ENCODE measurements around the gene HMGXB3.
"Not testable (repeated sequence)": the region's sequence is repeated elsewhere in the genome, so short reads cannot be mapped to it uniquely, and the experiment has no call there.

HMGXB3 gene

GRCh38 chr5:150038547-150038946 is 38.0 kb downstream of the HMGXB3 start:
- in situ Hi-C loops (cut with HindIII; ENCODE audit: low pct_ligation_motif_present, low pct_unique_long_range_greater_than_20kb, low sequenced_read_pairs), result no loop called here
- no peak for DNase-seq

- in situ Hi-C loops (cut with HindIII; ENCODE audit: low pct_ligation_motif_present, low pct_unique_long_range_greater_than_20kb, low sequenced_read_pairs), result no loop called here
- DNase-seq, result no peak
Measured at GRCh38 chr5:150042459-150042858, 41.9 kb downstream of the HMGXB3 start.

GRCh38 chr5:150043657-150044328 is 43.3 kb downstream of the HMGXB3 start:
- in situ Hi-C loops (cut with HindIII; ENCODE audit: low pct_ligation_motif_present, low pct_unique_long_range_greater_than_20kb, low sequenced_read_pairs), result no loop called here
- no peak for DNase-seq

GRCh38 chr5:150044329-150044681 is 43.8 kb downstream of the HMGXB3 start:
- DNase-seq, result no peak
- in situ Hi-C loops (cut with HindIII; ENCODE audit: low pct_ligation_motif_present, low pct_unique_long_range_greater_than_20kb, low sequenced_read_pairs), result no loop called here

- in situ Hi-C loops (cut with HindIII; ENCODE audit: low pct_ligation_motif_present, low pct_unique_long_range_greater_than_20kb, low sequenced_read_pairs), result no loop called here
- no peak for DNase-seq
Measured at GRCh38 chr5:150044712-150045111, 44.2 kb downstream of the HMGXB3 start.

GRCh38 chr5:150045549-150045948 is 45.0 kb downstream of the HMGXB3 start:
- no peak for DNase-seq
- in situ Hi-C loops (cut with HindIII; ENCODE audit: low pct_ligation_motif_present, low pct_unique_long_range_greater_than_20kb, low sequenced_read_pairs), result no loop called here

GRCh38 chr5:150046031-150046430 is 45.5 kb downstream of the HMGXB3 start:
- in situ Hi-C loops (cut with HindIII; ENCODE audit: low pct_ligation_motif_present, low pct_unique_long_range_greater_than_20kb, low sequenced_read_pairs), result no loop called here
- no peak for DNase-seq

GRCh38 chr5:150050172-150050811 is 49.8 kb downstream of the HMGXB3 start:
- in situ Hi-C loops (cut with HindIII; ENCODE audit: low pct_ligation_motif_present, low pct_unique_long_range_greater_than_20kb, low sequenced_read_pairs), result not testable (repeated sequence)
- peak; percentile 15 for DNase-seq

GRCh38 chr5:150051657-150052195 is 51.2 kb downstream of the HMGXB3 start:
- no peak for DNase-seq

GRCh38 chr5:150052226-150052955 is 51.9 kb downstream of the HMGXB3 start:
- DNase-seq, result no peak
- in situ Hi-C loops (cut with HindIII; ENCODE audit: low pct_ligation_motif_present, low pct_unique_long_range_greater_than_20kb, low sequenced_read_pairs), result no loop called here

More at GRCh38 chr5:150051657-150052195, 51.2 kb downstream of the HMGXB3 start:
- in situ Hi-C loops (cut with HindIII; ENCODE audit: low pct_ligation_motif_present, low pct_unique_long_range_greater_than_20kb, low sequenced_read_pairs), result no loop called here

- DNase-seq, result peak; percentile 52
- in situ Hi-C loops (cut with HindIII; ENCODE audit: low pct_ligation_motif_present, low pct_unique_long_range_greater_than_20kb, low sequenced_read_pairs), result no loop called here
Measured at GRCh38 chr5:150052956-150053712, 52.6 kb downstream of the HMGXB3 start.

- in situ Hi-C loops (cut with HindIII; ENCODE audit: low pct_ligation_motif_present, low pct_unique_long_range_greater_than_20kb, low sequenced_read_pairs), result no loop called here
- DNase-seq, result no peak
Measured at GRCh38 chr5:150053713-150054392, 53.3 kb downstream of the HMGXB3 start.

- in situ Hi-C loops (cut with HindIII; ENCODE audit: low pct_ligation_motif_present, low pct_unique_long_range_greater_than_20kb, low sequenced_read_pairs), result no loop called here
- no peak for DNase-seq
Measured at GRCh38 chr5:150054569-150054968, 54.0 kb downstream of the HMGXB3 start.

- in situ Hi-C loops (cut with HindIII; ENCODE audit: low pct_ligation_motif_present, low pct_unique_long_range_greater_than_20kb, low sequenced_read_pairs), result no loop called here
- DNase-seq, result no peak
Measured at GRCh38 chr5:150055326-150056074, 55.0 kb downstream of the HMGXB3 start.

GRCh38 chr5:150056075-150056443 is 55.5 kb downstream of the HMGXB3 start:
- in situ Hi-C loops (cut with HindIII; ENCODE audit: low pct_ligation_motif_present, low pct_unique_long_range_greater_than_20kb, low sequenced_read_pairs), result no loop called here
- no peak for DNase-seq

- in situ Hi-C loops (cut with HindIII; ENCODE audit: low pct_ligation_motif_present, low pct_unique_long_range_greater_than_20kb, low sequenced_read_pairs), result no loop called here
- no peak for DNase-seq
Measured at GRCh38 chr5:150057052-150057451, 56.5 kb downstream of the HMGXB3 start.

GRCh38 chr5:150057511-150057910 is 57.0 kb downstream of the HMGXB3 start:
- in situ Hi-C loops (cut with HindIII; ENCODE audit: low pct_ligation_motif_present, low pct_unique_long_range_greater_than_20kb, low sequenced_read_pairs), result no loop called here
- DNase-seq, result no peak

- DNase-seq, result no peak
- in situ Hi-C loops (cut with HindIII; ENCODE audit: low pct_ligation_motif_present, low pct_unique_long_range_greater_than_20kb, low sequenced_read_pairs), result no loop called here
Measured at GRCh38 chr5:150057996-150058395, 57.5 kb downstream of the HMGXB3 start.

Data from ACHN (cell line).